Measurements from ENCODE around the gene PIK3C2A.
"Not testable (repeated sequence)": the region's sequence is repeated elsewhere in the genome, so short reads cannot be mapped to it uniquely, and the experiment has no call there.

Gene PIK3C2A

DNA sequence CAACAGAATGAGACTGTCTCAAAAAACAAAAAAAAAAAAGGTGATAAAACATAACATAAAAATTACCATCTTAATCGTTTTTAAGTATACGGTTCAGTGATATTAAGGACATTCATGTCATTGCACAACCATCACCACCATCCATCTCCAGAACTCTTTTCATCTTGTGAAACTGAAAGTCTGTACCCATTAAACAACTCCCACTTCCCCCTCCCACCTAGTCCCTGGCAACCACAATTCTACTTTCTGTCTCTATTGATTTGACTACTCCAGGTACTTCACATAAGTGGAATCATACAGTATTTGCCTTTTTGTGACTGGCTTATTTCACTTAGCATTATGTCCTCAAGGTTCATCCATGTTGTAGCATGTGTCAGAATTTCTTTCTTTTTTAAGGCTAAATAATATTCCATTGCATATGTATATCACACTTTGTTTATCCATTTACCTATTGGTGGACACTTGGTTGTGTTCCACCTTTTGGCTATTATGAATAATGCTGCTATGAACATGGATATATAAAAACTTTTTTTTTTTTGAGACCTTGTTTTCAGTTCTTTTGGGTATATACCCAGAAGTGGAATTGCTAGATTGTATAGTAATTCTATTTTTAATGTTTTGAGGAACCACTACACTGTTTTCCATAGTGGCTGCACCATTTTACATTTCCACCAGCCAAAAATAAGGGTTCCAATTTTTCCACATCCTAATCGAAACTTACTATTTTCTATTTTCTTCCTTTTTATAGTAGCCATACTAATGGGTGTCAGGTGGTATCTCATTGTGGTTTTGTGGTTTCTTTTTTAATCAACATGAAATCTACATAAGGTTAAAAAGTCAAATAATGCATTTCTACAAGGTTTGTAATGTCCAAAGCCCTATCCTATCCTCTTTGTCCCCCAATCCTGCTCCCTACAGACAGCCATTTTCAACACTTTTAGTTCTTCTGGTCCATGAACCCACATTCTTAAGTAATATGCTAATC is 23.4 kb upstream of the PIK3C2A start:
- no peak overlapping the region for H3K4me3 ChIP-seq (ENCODE audit: low read length)
- H3K9me2 ChIP-seq (replicated peaks; ENCODE audit: control insufficient read depth, low read length): no peaks in the 10 kb centered on the region
- H3K27me3 ChIP-seq (ENCODE audit: control insufficient read depth, low read length): no peaks in the 10 kb centered on the region
- H3K79me2 ChIP-seq (ENCODE audit: control insufficient read depth, low read length): no peaks in the 10 kb centered on the region
- no peaks in the 10 kb centered on the region for H3K9me3 ChIP-seq (ENCODE audit: control insufficient read depth, insufficient read depth, low read length)
- no peaks in the 10 kb centered on the region for H3K36me3 ChIP-seq (ENCODE audit: control insufficient read depth, low read length)
- TF ChIP-seq, protein P1, sequence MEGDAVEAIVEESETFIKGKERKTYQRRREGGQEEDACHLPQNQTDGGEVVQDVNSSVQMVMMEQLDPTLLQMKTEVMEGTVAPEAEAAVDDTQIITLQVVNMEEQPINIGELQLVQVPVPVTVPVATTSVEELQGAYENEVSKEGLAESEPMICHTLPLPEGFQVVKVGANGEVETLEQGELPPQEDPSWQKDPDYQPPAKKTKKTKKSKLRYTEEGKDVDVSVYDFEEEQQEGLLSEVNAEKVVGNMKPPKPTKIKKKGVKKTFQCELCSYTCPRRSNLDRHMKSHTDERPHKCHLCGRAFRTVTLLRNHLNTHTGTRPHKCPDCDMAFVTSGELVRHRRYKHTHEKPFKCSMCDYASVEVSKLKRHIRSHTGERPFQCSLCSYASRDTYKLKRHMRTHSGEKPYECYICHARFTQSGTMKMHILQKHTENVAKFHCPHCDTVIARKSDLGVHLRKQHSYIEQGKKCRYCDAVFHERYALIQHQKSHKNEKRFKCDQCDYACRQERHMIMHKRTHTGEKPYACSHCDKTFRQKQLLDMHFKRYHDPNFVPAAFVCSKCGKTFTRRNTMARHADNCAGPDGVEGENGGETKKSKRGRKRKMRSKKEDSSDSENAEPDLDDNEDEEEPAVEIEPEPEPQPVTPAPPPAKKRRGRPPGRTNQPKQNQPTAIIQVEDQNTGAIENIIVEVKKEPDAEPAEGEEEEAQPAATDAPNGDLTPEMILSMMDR (IDR thresholded peaks at IDR 0.05; ENCODE audit: low read depth, low read length, poor library complexity, severe bottlenecking): no peak
- no peak for TF ChIP-seq EZH2phosphoT487 (IDR thresholded peaks at IDR 0.05; ENCODE audit: borderline replicate concordance, low read length)
- H4K20me1 ChIP-seq (ENCODE audit: control insufficient read depth, insufficient read depth, low read depth, low read length): no peaks in the 10 kb centered on the region
- H3K4me2 ChIP-seq (ENCODE audit: low read length): no peak overlapping the region
- H3K27ac ChIP-seq (ENCODE audit: low read depth, low read length): no peak overlapping the region
- H3F3A ChIP-seq (ENCODE audit: control insufficient read depth, insufficient read depth): no peaks in the 10 kb centered on the region
- peaks cover 19% of the 10 kb centered on the region for H3K4me1 ChIP-seq (ENCODE audit: control insufficient read depth, low read length)

GRCh38 chr11:17229481-17230152 is 21.8 kb upstream of the PIK3C2A start:
- Histone ChIP-seq H3K4me2 (ENCODE audit: low read length) (no peak overlapping the region), H3K79me2 (ENCODE audit: control insufficient read depth, low read length) (no peaks in the 10 kb centered on the region)
- no peak for TF ChIP-seq EZH2phosphoT487 (IDR thresholded peaks at IDR 0.05; ENCODE audit: borderline replicate concordance, low read length)
- TF ChIP-seq, protein P1 (IDR thresholded peaks at IDR 0.05; ENCODE audit: low read depth, low read length, poor library complexity, severe bottlenecking): no peak

DNA sequence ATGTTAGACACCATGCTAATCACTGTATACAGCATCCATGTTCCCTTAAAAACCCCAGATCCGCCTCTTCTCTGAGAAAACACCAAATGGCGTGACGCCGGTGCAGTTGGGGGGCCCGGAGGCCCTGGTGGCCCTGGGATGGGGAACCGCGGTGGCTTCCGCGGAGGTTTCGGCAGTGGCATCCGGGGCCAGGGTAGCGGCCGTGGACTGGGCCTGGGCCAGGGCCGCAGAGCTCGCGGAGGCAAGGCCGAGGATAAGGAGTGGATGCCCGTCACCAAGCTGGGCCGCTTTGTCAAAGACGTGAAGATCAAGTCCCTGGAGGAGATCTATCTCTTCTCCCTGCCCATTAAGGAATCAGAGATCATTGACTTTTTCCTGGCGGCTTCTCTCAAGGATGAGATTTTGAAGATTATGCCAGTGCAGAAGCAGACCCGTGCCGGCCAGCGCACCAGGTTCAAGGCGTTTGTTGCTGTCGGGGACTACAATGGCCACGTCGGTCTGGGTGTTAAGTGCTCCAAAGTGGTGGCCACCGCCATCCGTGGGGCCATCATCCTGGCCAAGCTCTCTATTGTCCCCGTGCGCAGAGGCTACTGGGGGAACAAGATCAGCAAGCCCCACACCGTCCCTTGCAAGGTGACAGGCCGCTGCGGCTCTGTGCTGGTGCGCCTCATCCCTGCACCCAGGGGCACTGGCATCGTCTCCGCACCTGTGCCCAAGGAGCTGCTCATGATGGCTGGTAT is 20.6 kb upstream of the PIK3C2A start:
- H3K27me3 ChIP-seq (ENCODE audit: control insufficient read depth, low read length); H3K9me2 ChIP-seq (replicated peaks; ENCODE audit: control insufficient read depth, low read length); H3K79me2 ChIP-seq (ENCODE audit: control insufficient read depth, low read length); H3K27ac ChIP-seq (ENCODE audit: low read depth, low read length); H3F3A ChIP-seq (ENCODE audit: control insufficient read depth, insufficient read depth); H3K4me3 ChIP-seq (ENCODE audit: low read length); H4K20me1 ChIP-seq (ENCODE audit: control insufficient read depth, insufficient read depth, low read depth, low read length); H3K9me3 ChIP-seq (ENCODE audit: control insufficient read depth, insufficient read depth, low read length); H3K36me3 ChIP-seq (ENCODE audit: control insufficient read depth, low read length); H3K4me2 ChIP-seq (ENCODE audit: low read length): not testable (repeated sequence)
- H3K4me1 ChIP-seq (ENCODE audit: control insufficient read depth, low read length): peaks cover 19% of the 10 kb centered on the region

More at GRCh38 chr11:17229481-17230152, 21.8 kb upstream of the PIK3C2A start:
- no peak overlapping the region for H3K27ac ChIP-seq (ENCODE audit: low read depth, low read length)
- H3F3A ChIP-seq (ENCODE audit: control insufficient read depth, insufficient read depth): no peaks in the 10 kb centered on the region
- H3K4me3 ChIP-seq (ENCODE audit: low read length): no peak overlapping the region
- no peaks in the 10 kb centered on the region for H4K20me1 ChIP-seq (ENCODE audit: control insufficient read depth, insufficient read depth, low read depth, low read length)
- peaks cover 19% of the 10 kb centered on the region for H3K4me1 ChIP-seq (ENCODE audit: control insufficient read depth, low read length)
- H3K9me3 ChIP-seq (ENCODE audit: control insufficient read depth, insufficient read depth, low read length): no peaks in the 10 kb centered on the region
- H3K36me3 ChIP-seq (ENCODE audit: control insufficient read depth, low read length): no peaks in the 10 kb centered on the region
- no peaks in the 10 kb centered on the region for H3K27me3 ChIP-seq (ENCODE audit: control insufficient read depth, low read length)
- no peaks in the 10 kb centered on the region for H3K9me2 ChIP-seq (replicated peaks; ENCODE audit: control insufficient read depth, low read length)

All from DOHH2 (cell line).